ENCODE measurements around the gene KCTD5.
"Not testable (repeated sequence)": the region's sequence is repeated elsewhere in the genome, so short reads cannot be mapped to it uniquely, and the experiment has no call there.

KCTD5 gene

DNA sequence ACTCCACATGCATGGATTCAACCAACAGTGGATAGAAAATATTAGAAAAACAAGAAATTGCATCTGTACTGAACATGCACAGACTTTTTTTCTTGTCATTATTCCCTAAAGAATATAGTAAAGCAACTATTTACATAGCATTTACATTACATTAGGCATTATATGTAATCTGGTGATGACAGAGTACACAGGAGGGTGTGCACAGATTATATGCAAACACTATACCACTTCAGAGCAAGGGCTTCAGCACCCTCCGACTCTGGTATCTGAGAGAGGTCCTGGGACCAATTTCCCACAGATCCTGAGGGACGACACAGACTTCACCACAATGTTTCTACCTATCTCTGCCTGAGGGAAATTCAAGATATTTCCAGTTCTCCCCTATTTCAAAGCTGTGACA, 25.3 kb upstream of the KCTD5 start:
- Histone ChIP-seq H3K9me3 (ENCODE audit: control insufficient read depth, insufficient read depth, low read depth, low read length) (no peaks in the 10 kb centered on the region), H3K36me3 (ENCODE audit: control insufficient read depth in 2 of 2, insufficient read depth in 1 of 2, low read length in 2 of 2) (no peaks in the 10 kb centered on the region), H3K4me1 (ENCODE audit: control insufficient read depth, insufficient read depth, low read length) (no peaks in the 10 kb centered on the region), H3K27ac (ENCODE audit: extremely low read depth, low read depth, low read length) (no peak overlapping the region), H3K4me3 (ENCODE audit: low read depth, low read length) (no peak overlapping the region)
- CTCF ChIA-PET: no interaction called here
- TF ChIP-seq ZNF623 (tag by site-specific recombination; IDR thresholded peaks at IDR 0.05) (no peak), SCRT2 (tag by site-specific recombination; IDR thresholded peaks at IDR 0.05) (no peak), SP7 (tag by site-specific recombination; IDR thresholded peaks at IDR 0.05) (no peak), ZNF747 (tag by site-specific recombination; IDR thresholded peaks at IDR 0.05) (no peak), ZNF830 (tag by site-specific recombination; IDR thresholded peaks at IDR 0.05; ENCODE audit: low read depth) (no peak), BCL11B (tag by site-specific recombination; IDR thresholded peaks at IDR 0.05; ENCODE audit: low read depth) (no peak), ZNF174 (tag by site-specific recombination; IDR thresholded peaks at IDR 0.05) (no peak), YY1 (tag by site-specific recombination; IDR thresholded peaks at IDR 0.05) (no peak), ZEB2 (tag by site-specific recombination; IDR thresholded peaks at IDR 0.05) (no peak), ZNF202 (tag by site-specific recombination; IDR thresholded peaks at IDR 0.05; ENCODE audit: borderline replicate concordance) (no peak)
- POLR2A ChIA-PET: no interaction called here

DNA sequence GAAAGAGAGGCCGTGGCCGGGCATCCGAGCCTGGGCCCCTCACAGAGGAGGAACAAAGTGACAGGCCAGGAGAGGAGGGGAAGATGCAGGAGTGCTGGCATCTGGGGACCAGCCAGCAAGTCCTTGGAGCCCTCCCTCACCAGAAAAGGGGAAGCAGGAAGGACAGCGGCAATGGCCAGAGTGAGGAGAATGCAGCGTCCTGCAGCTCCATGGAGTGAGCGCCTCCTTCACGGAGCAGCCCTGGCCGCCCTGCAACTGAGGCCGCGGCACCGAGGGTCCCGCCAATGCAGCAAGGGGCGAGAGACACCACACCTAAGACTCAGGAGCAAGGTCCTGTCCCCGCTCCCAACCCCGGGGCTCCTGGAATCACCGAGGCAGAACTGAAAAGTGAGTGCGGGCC, 24.5 kb upstream of the KCTD5 start:
- CTCF ChIA-PET; H3K4me3 ChIP-seq (ENCODE audit: low read depth, low read length); H3K4me1 ChIP-seq (ENCODE audit: control insufficient read depth, insufficient read depth, low read length); POLR2A ChIA-PET; H3K27ac ChIP-seq (ENCODE audit: extremely low read depth, low read depth, low read length); H3K36me3 ChIP-seq (ENCODE audit: control insufficient read depth in 2 of 2, insufficient read depth in 1 of 2, low read length in 2 of 2); H3K9me3 ChIP-seq (ENCODE audit: control insufficient read depth, insufficient read depth, low read depth, low read length): not testable (repeated sequence)

DNA sequence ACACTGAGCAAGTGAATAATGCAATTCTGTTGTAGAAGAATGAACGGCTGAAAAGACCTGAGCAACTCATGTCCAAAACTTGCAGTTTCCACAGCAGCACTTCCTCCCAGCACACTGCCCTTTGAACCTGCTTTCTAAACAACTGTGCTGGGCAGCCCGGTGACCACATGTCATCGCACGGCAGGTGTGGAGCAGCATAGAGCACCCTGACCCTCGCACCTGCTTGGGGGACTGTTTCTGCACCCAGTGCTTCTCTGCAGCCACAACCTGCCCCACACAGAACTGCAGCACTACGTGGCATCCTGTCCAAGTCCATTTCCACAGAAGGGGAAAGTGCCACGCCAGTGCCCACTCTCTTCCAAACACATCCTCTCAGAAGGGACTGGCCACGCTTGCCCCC, 22.8 kb upstream of the KCTD5 start:
- CTCF ChIA-PET; H3K27ac ChIP-seq (ENCODE audit: extremely low read depth, low read depth, low read length); H3K36me3 ChIP-seq (ENCODE audit: control insufficient read depth in 2 of 2, insufficient read depth in 1 of 2, low read length in 2 of 2); H3K4me3 ChIP-seq (ENCODE audit: low read depth, low read length); POLR2A ChIA-PET; H3K9me3 ChIP-seq (ENCODE audit: control insufficient read depth, insufficient read depth, low read depth, low read length): not testable (repeated sequence)
- peaks cover 12% of the 10 kb centered on the region; the same call in 1 of the 2 replicates for H3K4me1 ChIP-seq (ENCODE audit: control insufficient read depth, insufficient read depth, low read length)

DNA sequence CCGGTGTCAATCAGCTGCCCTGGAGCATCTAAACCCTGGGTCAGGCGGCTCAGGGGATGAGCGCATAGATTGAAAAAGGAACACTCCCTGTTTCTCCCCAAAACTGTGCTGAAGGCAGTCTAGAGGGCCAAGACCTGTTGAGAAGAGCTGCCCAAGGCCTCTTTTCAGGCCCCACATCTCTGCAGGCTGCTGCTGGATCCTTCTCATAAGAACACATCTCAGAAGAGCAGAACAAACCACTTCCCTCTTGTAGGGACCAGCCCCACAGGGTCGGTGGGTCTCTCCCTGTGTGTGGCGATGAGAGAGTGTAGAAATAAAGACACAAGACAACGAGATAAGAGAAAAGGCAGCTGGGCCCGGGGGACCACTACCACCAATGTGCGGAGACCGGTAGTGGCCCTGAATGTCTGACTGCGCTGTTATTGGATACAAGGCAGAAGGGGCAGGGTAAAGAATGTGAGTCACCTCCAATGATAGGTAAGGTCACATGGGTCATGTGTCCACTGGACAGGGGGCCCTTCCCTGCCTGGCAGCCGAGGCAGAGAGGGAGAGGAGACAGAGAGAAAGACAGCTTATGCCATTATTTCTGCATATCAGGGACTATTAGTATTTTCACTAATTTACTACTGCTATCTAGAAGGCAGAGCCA, 22.2 kb upstream of the KCTD5 start:
- H3K9me3 ChIP-seq (ENCODE audit: control insufficient read depth, insufficient read depth, low read depth, low read length); H3K27ac ChIP-seq (ENCODE audit: extremely low read depth, low read depth, low read length); POLR2A ChIA-PET; CTCF ChIA-PET; H3K36me3 ChIP-seq (ENCODE audit: control insufficient read depth in 2 of 2, insufficient read depth in 1 of 2, low read length in 2 of 2); H3K4me3 ChIP-seq (ENCODE audit: low read depth, low read length): not testable (repeated sequence)
- peaks cover 18% of the 10 kb centered on the region for H3K4me1 ChIP-seq (ENCODE audit: control insufficient read depth, insufficient read depth, low read length)

DNA sequence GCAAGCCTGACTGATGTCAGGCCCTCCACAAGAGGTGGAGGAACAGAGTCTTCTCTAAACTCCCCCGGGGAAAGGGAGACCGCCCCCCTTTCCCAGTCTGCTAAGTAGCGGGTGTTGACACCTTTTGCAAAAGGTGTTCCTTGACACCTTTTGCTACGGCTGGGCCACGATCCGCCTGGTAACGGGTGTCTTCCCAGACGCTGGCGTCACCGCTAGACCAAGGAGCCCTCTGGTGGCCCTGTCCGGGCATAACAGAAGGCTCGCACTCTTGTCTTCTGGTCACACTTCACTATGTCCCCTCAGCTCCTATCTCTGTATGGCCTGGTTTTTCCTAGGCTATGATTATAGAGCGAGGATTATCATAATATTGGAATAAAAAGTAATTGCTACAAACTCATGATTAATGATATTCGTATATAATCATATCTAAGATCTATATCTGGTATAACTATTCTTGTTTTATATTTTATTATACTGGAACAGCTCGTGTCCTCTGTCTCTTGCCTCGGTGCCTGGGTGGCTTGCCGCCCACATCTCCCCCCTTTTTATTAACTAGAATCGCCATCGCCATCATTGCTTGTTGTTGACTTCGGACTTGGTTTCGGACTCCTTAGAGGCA, 21.5 kb upstream of the KCTD5 start:
- CTCF ChIA-PET: interaction anchor here (1.9 kb wide), 1 partner anchor 12 kb away, joined by 5 read pairs; no protein-coding TSS in a partner anchor
- H3K4me3 ChIP-seq (ENCODE audit: low read depth, low read length); H3K27ac ChIP-seq (ENCODE audit: extremely low read depth, low read depth, low read length); POLR2A ChIA-PET; H3K9me3 ChIP-seq (ENCODE audit: control insufficient read depth, insufficient read depth, low read depth, low read length); H3K36me3 ChIP-seq (ENCODE audit: control insufficient read depth in 2 of 2, insufficient read depth in 1 of 2, low read length in 2 of 2): not testable (repeated sequence)
- peaks cover 19% of the 10 kb centered on the region for H3K4me1 ChIP-seq (ENCODE audit: control insufficient read depth, insufficient read depth, low read length)
- TF ChIP-seq ZNF660 (tag by site-specific recombination; IDR thresholded peaks at IDR 0.05): 0 out of 2 replicates have a peak, but pooled peaks have one; percentile 33
- peak; percentile 77 for TF ChIP-seq ZNF2 (tag by site-specific recombination; IDR thresholded peaks at IDR 0.05)
- peak; percentile 60; the same call in 1 of the 2 replicates for TF ChIP-seq ZBTB8A (tag by site-specific recombination; IDR thresholded peaks at IDR 0.05)
- TF ChIP-seq ZNF654 (tag by site-specific recombination; IDR thresholded peaks at IDR 0.05; ENCODE audit: low read depth): peak; percentile 43
